Spinal cord (tissue), 10 donors: ENCODE measurements around the gene ORC6. TPM values are rescaled to one million over a fixed set of nuclear protein-coding genes. Genes with fewer than 3 reads are reported as not detected.
"Not testable (repeated sequence)": the region's sequence is repeated elsewhere in the genome, so short reads cannot be mapped to it uniquely, and the experiment has no call there.

ENCODE experiments used
- DNase-seq, 6 donors: peaks; one replicate each; pipeline versions ENCODE4 v3.0.0 to v3.0.0-alpha.2; 2013 to 2015; ENCODE audit warnings: low spot score in 6 of 6, low read depth in 4 of 6
- H3K27ac ChIP-seq: one replicate; pipeline ENCODE4 v1.5.1; 2013; ENCODE audit warnings: low read depth, low read length, control low read depth
- H3K27me3 ChIP-seq: one replicate; pipeline ENCODE4 v1.6.1; 2013; ENCODE audit warnings: low read length; ENCODE audit not compliant: control insufficient read depth, insufficient read depth
- H3K36me3 ChIP-seq: one replicate; pipeline ENCODE4 v1.6.1; 2013; ENCODE audit warnings: low read length; ENCODE audit not compliant: control insufficient read depth, insufficient read depth
- H3K4me1 ChIP-seq: one replicate; pipeline ENCODE4 v1.6.1; 2013; ENCODE audit warnings: low read length; ENCODE audit not compliant: control insufficient read depth, insufficient read depth
- H3K4me3 ChIP-seq: one replicate; pipeline ENCODE4 v1.5.1; 2013; ENCODE audit warnings: low read depth, low read length, control low read depth
- H3K9me3 ChIP-seq: one replicate; pipeline ENCODE4 v1.6.1; 2013; ENCODE audit warnings: low read length; ENCODE audit not compliant: control insufficient read depth, insufficient read depth
- WGBS: methylation state at CpG from one replicate; pipeline ENCODE4 v1.1.5; 2013; ENCODE audit warnings: missing lambda C conversion rate; ENCODE audit not compliant: insufficient coverage; 5-methylcytosine and 5-hydroxymethylcytosine counted together
- polyA plus RNA-seq, 2 donors: library from polyadenylated mRNA; unstranded; fragments of 120-200 nt; gene quantifications; one replicate each; pipeline ENCODE4 v1.2.1, GENCODE V29; 2013; ENCODE audit not compliant: insufficient read length in 2 of 2
- total RNA-seq, 2 donors: library from RNA; depleted of rRNA in 1 of 2; stranded (reverse); fragments of 120-200 nt in 1 of 2; fragments of >200 nt in 1 of 2; gene quantifications; one replicate each; pipeline versions ENCODE4 v1.2.3 to v1.2.4, GENCODE V29; 2013 to 2014
- donor health status: healthy.

The ORC6 gene
- total and polyA plus RNA-seq, 4 donors: 8.6 to 19.2 (median 13.2) TPM

GRCh38 chr16:46681867-46682266, 7.6 kb upstream of the ORC6 start:
- not testable (repeated sequence) for H3K4me1 ChIP-seq, H3K36me3 ChIP-seq, H3K27ac ChIP-seq, H3K9me3 ChIP-seq, H3K4me3 ChIP-seq, H3K27me3 ChIP-seq, DNase-seq
- no CpG with 5 or more reads among the region's 2 CpGs for WGBS

- H3K9me3 ChIP-seq: no peaks in the 10 kb centered on the region
- no peaks in the 10 kb centered on the region for H3K27me3 ChIP-seq
- H3K4me1 ChIP-seq: peaks cover 11% of the 10 kb centered on the region
- H3K4me3 ChIP-seq: no peak overlapping the region
- peaks cover 3% of the 10 kb centered on the region for H3K36me3 ChIP-seq
- H3K27ac ChIP-seq: no peak overlapping the region
- 70% methylated on average over 2 of the region's 5 CpGs for WGBS
- no peak for DNase-seq
These were observed 2.5 kb upstream of the ORC6 start for GRCh38 chr16:46686815-46687473.

GRCh38 chr16:46687486-46687885, 2.0 kb upstream of the ORC6 start:
- no peaks in the 10 kb centered on the region for H3K9me3 ChIP-seq
- peaks cover 3% of the 10 kb centered on the region for H3K36me3 ChIP-seq
- H3K27ac ChIP-seq: no peak overlapping the region
- no peak for DNase-seq
- H3K4me3 ChIP-seq: no peak overlapping the region
- peaks cover 11% of the 10 kb centered on the region for H3K4me1 ChIP-seq
- H3K27me3 ChIP-seq: no peaks in the 10 kb centered on the region
- WGBS: 73% methylated on average over 6 of the region's 9 CpGs

- Histone ChIP-seq H3K9me3 (no peaks in the 10 kb centered on the region), H3K4me3 (peak overlapping the region; percentile 84), H3K27me3 (no peaks in the 10 kb centered on the region), H3K4me1 (peaks cover 11% of the 10 kb centered on the region), H3K27ac (peak overlapping the region; percentile 96), H3K36me3 (peaks cover 3% of the 10 kb centered on the region)
- WGBS: under 1% methylated on average over 11 of the region's 14 CpGs
- DNase-seq: peak in 3 of 6 donors; percentile 8 to 73 (median 33)
These were observed 1.3 kb upstream of the ORC6 start for GRCh38 chr16:46688101-46688653.

- H3K4me1 ChIP-seq: peaks cover 11% of the 10 kb centered on the region
- DNase-seq: peak in 4 of 6 donors; percentile 98 to 100 (median 98)
These were observed 650 bp upstream of the ORC6 start, which contains the start of gene VPS35 for GRCh38 chr16:46688654-46689364. TSS of gene VPS35 (minus strand) at chr16:46689178. CDS start at chr16:46689133, 45 bp downstream.

GRCh38 chr16:46690281-46691178, 1.1 kb downstream of the ORC6 start:
- no peaks in the 10 kb centered on the region for H3K9me3 ChIP-seq
- H3K36me3 ChIP-seq: peaks cover 3% of the 10 kb centered on the region
- peak overlapping the region; percentile 84 for H3K4me3 ChIP-seq
- peaks cover 11% of the 10 kb centered on the region for H3K4me1 ChIP-seq
- no peaks in the 10 kb centered on the region for H3K27me3 ChIP-seq
- 10% methylated on average over 17 of the region's 21 CpGs for WGBS
- peak overlapping the region; percentile 96 for H3K27ac ChIP-seq
- DNase-seq: no peak

More at GRCh38 chr16:46688654-46689364, 650 bp upstream of the ORC6 start, which contains the start of gene VPS35:
- no peaks in the 10 kb centered on the region for H3K27me3 ChIP-seq
- WGBS: under 1% methylated on average over 54 of the region's 54 CpGs
- peak within 1 kb of the TSS; percentile 96 for H3K27ac ChIP-seq
- H3K9me3 ChIP-seq: no peaks in the 10 kb centered on the region
- peak within 1 kb of the TSS; percentile 84 for H3K4me3 ChIP-seq
- peaks cover 3% of the 10 kb centered on the region for H3K36me3 ChIP-seq

- H3K27ac ChIP-seq: no peak overlapping the region
- no peak for DNase-seq
- no peaks in the 10 kb centered on the region for H3K27me3 ChIP-seq
- H3K4me3 ChIP-seq: no peak overlapping the region
- H3K9me3 ChIP-seq: no peaks in the 10 kb centered on the region
- H3K36me3 ChIP-seq: peaks cover 8% of the 10 kb centered on the region
- 73% methylated on average over 1 of the region's 4 CpGs for WGBS
- H3K4me1 ChIP-seq: peaks cover 11% of the 10 kb centered on the region
These were observed 2.3 kb downstream of the ORC6 start for GRCh38 chr16:46691726-46692125.

- Histone ChIP-seq H3K9me3 (no peaks in the 10 kb centered on the region), H3K4me1 (peaks cover 7% of the 10 kb centered on the region), H3K36me3 (peaks cover 8% of the 10 kb centered on the region), H3K4me3 (no peak overlapping the region), H3K27ac (no peak overlapping the region), H3K27me3 (no peaks in the 10 kb centered on the region)
- WGBS: no CpG with 5 or more reads among the region's 2 CpGs
- DNase-seq: no peak
These were observed 4.1 kb downstream of the ORC6 start for GRCh38 chr16:46693598-46693997.

GRCh38 chr16:46695937-46696336, 6.5 kb downstream of the ORC6 start:
- no peak for DNase-seq
- Histone ChIP-seq H3K4me3 (no peak overlapping the region), H3K9me3 (no peaks in the 10 kb centered on the region), H3K27me3 (no peaks in the 10 kb centered on the region), H3K36me3 (peaks cover 8% of the 10 kb centered on the region), H3K27ac (no peak overlapping the region), H3K4me1 (peaks cover under 1% of the 10 kb centered on the region)
- WGBS: 97% methylated on average over 5 of the region's 5 CpGs
